GM21528 (cell line): ENCODE measurements around the gene TARDBP.
A peak's percentile ranks its signal among the peaks of the same experiment; 100 is the strongest.
"Not testable (repeated sequence)": the region's sequence is repeated elsewhere in the genome, so short reads cannot be mapped to it uniquely, and the experiment has no call there.

ENCODE experiments used
- ATAC-seq: cut with Tn5 transposase; IDR thresholded peaks from one replicate; pipeline ENCODE4 v1.9.1; 2021; ENCODE audit warnings: mild to moderate bottlenecking, moderate library complexity; ENCODE audit not compliant: unreplicated experiment, low FRiP score

Gene TARDBP

DNA sequence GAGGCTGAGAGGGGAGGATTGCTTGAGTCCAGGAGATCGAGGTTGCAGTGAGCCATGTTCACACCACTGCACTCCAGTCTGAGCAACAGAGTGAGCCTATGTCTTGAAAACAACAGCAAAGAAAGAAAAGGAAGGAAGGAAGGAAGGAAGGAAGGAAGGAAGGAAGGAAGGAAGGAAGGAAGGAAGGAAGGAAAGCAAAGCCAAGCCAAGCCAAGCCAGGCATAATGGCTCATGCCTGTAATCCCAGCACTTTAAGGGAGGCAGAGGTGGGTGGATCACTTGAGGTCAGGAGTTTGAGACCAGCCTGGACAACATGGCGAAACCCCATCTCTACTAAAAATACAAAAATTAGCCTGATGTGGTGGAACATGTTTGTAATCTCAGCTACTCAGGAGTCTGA lies 20.4 kb upstream of the TARDBP start:
- not testable (repeated sequence) for ATAC-seq

- no peak for ATAC-seq
These were observed 19.6 kb upstream of the TARDBP start for GRCh38 chr1:10992864-10993263.

GRCh38 chr1:10996100-10996499 lies 16.4 kb upstream of the TARDBP start:
- ATAC-seq, result no peak

DNA sequence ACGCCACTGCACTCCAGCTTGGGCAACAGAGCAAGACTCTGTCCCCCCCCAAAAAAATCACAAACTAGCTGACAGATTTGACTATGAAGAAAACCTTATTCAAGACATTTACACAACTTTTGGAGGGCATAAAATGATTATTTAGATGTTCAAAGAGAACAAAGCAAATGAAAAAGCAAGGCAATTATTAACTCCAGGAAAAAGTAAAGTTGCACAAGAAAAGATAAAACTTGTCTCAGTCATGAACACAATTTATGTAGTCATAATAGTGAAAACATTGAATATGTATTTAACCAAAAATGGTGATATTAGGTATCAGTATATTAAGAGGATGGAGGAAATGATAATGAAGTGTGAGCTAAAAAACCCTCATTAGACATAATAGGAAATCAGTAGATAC lies 11.9 kb upstream of the TARDBP start:
- no peak for ATAC-seq

DNA sequence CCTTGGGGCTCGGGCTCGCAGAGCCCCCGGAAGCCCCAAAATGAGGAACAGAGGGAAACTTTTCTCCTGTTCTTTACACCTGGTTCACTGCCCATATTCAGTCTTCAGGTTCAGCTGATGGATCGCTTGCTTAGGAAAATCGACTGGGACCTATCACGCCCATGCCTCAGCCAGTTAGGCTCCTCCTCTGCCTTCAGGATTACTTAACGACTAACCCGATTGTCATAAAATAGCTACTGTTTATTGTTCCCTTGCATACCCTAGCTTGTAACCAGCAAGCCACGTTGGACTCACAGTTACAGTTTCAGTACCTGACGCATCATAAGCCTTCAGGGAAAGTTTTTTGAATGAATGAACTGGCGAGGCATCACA lies 692 bp downstream of the TARDBP start:
- peak; percentile 4 for ATAC-seq

- not testable (repeated sequence) for ATAC-seq
These were observed 6.9 kb downstream of the TARDBP start for GRCh38 chr1:11019358-11019757.

DNA sequence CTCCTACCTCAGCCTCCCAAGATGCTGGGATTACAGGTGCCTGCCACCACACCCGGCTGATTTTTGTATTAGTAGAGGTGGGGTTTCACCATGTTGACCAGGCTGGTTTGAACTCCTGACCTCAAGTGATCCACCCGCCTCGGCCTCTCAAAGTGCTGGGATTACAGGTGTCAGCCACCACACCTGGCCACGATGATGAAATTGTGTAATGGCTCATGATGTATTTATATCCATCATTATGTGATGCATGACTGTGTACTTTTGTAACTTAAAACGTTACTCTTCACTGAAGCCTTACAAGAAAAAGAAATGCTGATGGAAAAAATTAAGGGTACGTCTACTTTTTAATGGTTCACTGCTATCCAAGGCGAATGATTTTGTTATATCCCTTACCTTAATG lies 7.5 kb downstream of the TARDBP start:
- ATAC-seq, result no peak

- ATAC-seq, result no peak
These were observed 10.7 kb downstream of the TARDBP start for GRCh38 chr1:11023201-11023600.

DNA sequence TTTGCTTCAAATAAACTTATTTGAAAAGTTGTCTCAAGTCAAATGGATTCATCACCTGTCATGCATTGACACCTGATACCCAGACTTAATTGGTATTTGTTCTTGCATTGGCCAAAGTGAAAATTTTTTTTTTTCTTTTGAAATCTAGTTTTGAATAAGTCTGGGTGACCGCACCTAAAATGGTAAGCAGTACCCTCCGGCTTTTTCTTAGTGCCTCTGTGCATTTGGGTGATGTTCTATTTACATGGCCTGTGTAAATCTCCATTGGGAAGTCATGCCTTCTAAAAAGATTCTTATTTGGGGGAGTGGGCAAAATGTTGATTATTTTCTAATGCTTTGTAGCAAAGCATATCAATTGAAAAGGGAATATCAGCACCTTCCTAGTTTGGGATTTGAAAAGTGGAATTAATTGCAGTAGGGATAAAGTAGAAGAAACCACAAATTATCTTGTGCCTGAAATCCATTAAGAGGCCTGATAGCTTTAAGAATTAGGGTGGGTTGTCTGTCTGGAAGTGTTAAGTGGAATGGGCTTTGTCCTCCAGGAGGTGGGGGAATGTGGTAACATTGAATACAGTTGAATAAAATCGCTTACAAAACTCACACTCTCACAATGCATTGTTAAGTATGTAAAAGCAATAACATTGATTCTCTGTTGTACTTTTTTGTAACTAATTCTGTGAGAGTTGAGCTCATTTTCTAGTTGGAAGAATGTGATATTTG lies 11.9 kb downstream of the TARDBP start:
- ATAC-seq, result no peak

GRCh38 chr1:11024874-11025203 lies 12.4 kb downstream of the TARDBP start:
- no peak for ATAC-seq

- no peak for ATAC-seq
These were observed 13.2 kb downstream of the TARDBP start for GRCh38 chr1:11025618-11026017.

DNA sequence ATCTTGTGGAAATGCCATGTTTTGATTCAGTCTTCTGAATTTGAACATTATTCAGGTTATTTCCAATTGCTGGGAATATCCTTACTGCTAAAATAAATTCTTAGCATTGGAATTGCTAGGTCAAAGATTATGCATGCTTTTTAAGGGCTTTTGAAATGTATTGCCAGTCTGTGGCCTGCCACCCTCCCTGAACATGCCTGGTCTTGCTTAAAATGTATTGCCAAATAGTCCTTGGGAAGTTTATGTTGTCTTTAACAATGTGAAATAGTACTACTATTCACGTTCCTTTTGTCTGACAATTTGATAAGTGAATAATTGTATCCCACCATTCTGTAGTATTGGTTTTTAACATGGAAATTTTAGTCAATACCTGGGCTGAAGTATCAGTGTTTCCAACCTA lies 13.6 kb downstream of the TARDBP start:
- no peak for ATAC-seq

GRCh38 chr1:11026903-11027302 lies 14.4 kb downstream of the TARDBP start:
- ATAC-seq, result no peak

DNA sequence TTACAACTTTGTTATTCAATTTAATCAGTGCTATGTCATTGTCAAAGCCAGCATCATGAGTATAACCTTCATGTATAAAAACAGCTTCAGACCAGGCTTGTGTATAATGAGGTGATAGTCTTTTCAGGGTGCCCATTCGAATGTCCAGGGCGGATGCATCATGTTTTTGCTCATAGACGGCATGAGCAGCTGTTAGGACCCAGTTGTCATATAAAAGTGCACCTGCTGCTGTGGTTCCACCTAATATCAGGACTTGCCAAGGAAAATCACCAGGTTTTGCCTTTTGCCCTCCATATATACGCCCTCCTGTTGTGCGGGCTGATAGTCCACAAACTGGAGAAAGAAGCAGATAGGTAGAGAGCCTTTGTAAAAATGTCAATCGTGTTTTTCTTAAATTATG lies 14.9 kb downstream of the TARDBP start:
- no peak for ATAC-seq

- ATAC-seq, result no peak
These were observed 15.6 kb downstream of the TARDBP start for GRCh38 chr1:11028018-11028417.

GRCh38 chr1:11030865-11031264 lies 18.4 kb downstream of the TARDBP start:
- no peak for ATAC-seq

GRCh38 chr1:11031624-11032262 lies 19.3 kb downstream of the TARDBP start:
- ATAC-seq, result no peak

- not testable (repeated sequence) for ATAC-seq
These were observed 24.7 kb downstream of the TARDBP start for GRCh38 chr1:11037019-11037739.

GRCh38 chr1:11037740-11038182 lies 25.3 kb downstream of the TARDBP start:
- ATAC-seq, result no peak

- ATAC-seq, result no peak
These were observed 27.1 kb downstream of the TARDBP start for GRCh38 chr1:11039351-11040104.

- not testable (repeated sequence) for ATAC-seq
These were observed 27.6 kb downstream of the TARDBP start for GRCh38 chr1:11040105-11040429.
